ENCODE measurements around the gene PPP1R16B.

GRCh38 chr20:38932457-38933120 lies 127.1 kb downstream of the PPP1R16B start:
- TF ChIP-seq KLF16 (tag by site-specific recombination; IDR thresholded peaks at IDR 0.05) (no peak), PBX3 (CRISPR knock-in tag; IDR thresholded peaks at IDR 0.05) (no peak), CTCF (tag by site-specific recombination; IDR thresholded peaks at IDR 0.05) (no peak)
